A549 (cell line): ENCODE measurements around the gene ZNF219. TPM values are rescaled to one million over a fixed set of nuclear protein-coding genes. Genes with fewer than 3 reads are reported as not detected.

Source experiments
- ATAC-seq, 2 experiments: fragments of 200-7000 bp in 1 of 2; fragments of >200 bp in 1 of 2; cut with Nextera tagmentation in 1 of 2; cut with Tn5 transposase in 1 of 2; 3 replicates each; pipeline versions ENCODE4 v1.8.0 to v1.9.1; 2018 to 2020; ENCODE audit warnings: mild to moderate bottlenecking in 1 of 2, moderate library complexity in 1 of 2
- CTCF ChIA-PET: fragments of 300-600 bp; sonication (Branson Sonifier 250); formaldehyde crosslinking; extraction: SDS; loops from one replicate; lab custom pipeline; 2021; ENCODE audit warnings: antibody characterized with exemption, inconsistent platforms; lab: Yijun Ruan, JAX
- POLR2A ChIA-PET: fragments of 350-600 bp; formaldehyde crosslinking; extraction: SDS; loops from one replicate; lab custom pipeline; 2021; ENCODE audit warnings: antibody characterized with exemption, inconsistent platforms; lab: Yijun Ruan, JAX
- DNase-seq, 2 experiments: peaks; one replicate each; pipeline versions ENCODE4 v3.0.0 to v3.0.0-alpha.2; 2011 to 2016; ENCODE audit warnings: low read depth in 1 of 2, low spot score in 1 of 2
- FAIRE-seq: peaks from 2 replicates; lab custom pipeline; 2011; peaks lifted over from hg19 to GRCh38; lab: Jason Lieb, UNC
- H3K27ac ChIP-seq, 2 experiments: fragments of >200 bp; sonication (Bioruptor Twin); formaldehyde crosslinking; 3 replicates each; pipeline ENCODE4 v1.5.1; 2016 to 2017
- H3K4me1 ChIP-seq: fragments of >200 bp; sonication (Bioruptor Twin); formaldehyde crosslinking; 3 replicates; pipeline ENCODE4 v1.6.1; 2016
- H3K4me2 ChIP-seq: fragments of >200 bp; sonication (Bioruptor Twin); formaldehyde crosslinking; 3 replicates; pipeline ENCODE4 v1.6.1; 2016
- H3K4me3 ChIP-seq: fragments of >200 bp; sonication (Bioruptor Twin); formaldehyde crosslinking; 3 replicates; pipeline ENCODE4 v1.5.1; 2016
- H3K9me3 ChIP-seq: fragments of >200 bp; sonication (Bioruptor Twin); formaldehyde crosslinking; 3 replicates; pipeline ENCODE4 v1.6.1; 2016
- BCL3 ChIP-seq: fragments of >200 bp; sonication (Bioruptor Twin); formaldehyde crosslinking; IDR thresholded peaks from 3 replicates; pipeline ENCODE4 v1.6.1; 2016
- BHLHE40 ChIP-seq: IDR thresholded peaks from 2 replicates; pipeline ENCODE4 v1.6.1; 2012; ENCODE audit warnings: low read depth, low read length, inconsistent platforms
- EHMT2 ChIP-seq: fragments of 200-600 bp; sonication (generic); IDR thresholded peaks from 2 replicates; pipeline ENCODE4 v1.6.1; 2016; ENCODE audit warnings: antibody characterized with exemption, low read depth, mild to moderate bottlenecking, moderate library complexity
- ELK1 ChIP-seq: fragments of 150-350 bp; IDR thresholded peaks from 2 replicates; pipeline ENCODE4 v1.6.1; 2014; ENCODE audit warnings: low read depth, mild to moderate bottlenecking, low read length
- EP300 ChIP-seq, 2 experiments: fragments of >200 bp; sonication (Bioruptor Twin); formaldehyde crosslinking; IDR thresholded peaks; 2 replicates in 1 of 2; 3 replicates in 1 of 2; pipeline ENCODE4 v1.6.1; 2016 to 2017
- ESRRA ChIP-seq: fragments of 150-350 bp; IDR thresholded peaks from 2 replicates; pipeline ENCODE4 v1.6.1; 2014; ENCODE audit warnings: mild to moderate bottlenecking, low read length, borderline replicate concordance
- GATA3 ChIP-seq: IDR thresholded peaks from 2 replicates; pipeline ENCODE4 v1.6.1; 2012; ENCODE audit warnings: borderline replicate concordance
- HDAC2 ChIP-seq: fragments of 200-600 bp; sonication (generic); IDR thresholded peaks from 2 replicates; pipeline ENCODE4 v1.6.1; 2016
- HES2 ChIP-seq: fragments of >200 bp; sonication (Bioruptor Twin); formaldehyde crosslinking; IDR thresholded peaks from 2 replicates; pipeline ENCODE4 v1.6.1; 2016
- HMGXB4 ChIP-seq: fragments of 250-450 bp; sonication (Bioruptor Pico); IDR thresholded peaks from 2 replicates; pipeline ENCODE4 v1.5.0; 2021; ENCODE audit warnings: mild to moderate bottlenecking, moderate library complexity, borderline replicate concordance
- HOXA7 ChIP-seq: fragments of 250-450 bp; sonication (Bioruptor Pico); IDR thresholded peaks from 2 replicates; pipeline ENCODE4 v1.5.0; 2020; ENCODE audit warnings: mild to moderate bottlenecking, moderate library complexity
- JUN ChIP-seq, 2 experiments: fragments of >200 bp; sonication (Bioruptor Twin); formaldehyde crosslinking; IDR thresholded peaks; 2 replicates in 1 of 2; 3 replicates in 1 of 2; pipeline ENCODE4 v1.6.1; 2016 to 2017
- MAFK ChIP-seq: fragments of 450-650 bp; IDR thresholded peaks from 2 replicates; pipeline ENCODE4 v1.6.1; 2014; ENCODE audit not compliant: partially characterized antibody
- MYC ChIP-seq: IDR thresholded peaks from 2 replicates; pipeline ENCODE4 v1.6.1; 2012; ENCODE audit warnings: mild to moderate bottlenecking, inconsistent platforms, low read length, improper control_type of control experiment, borderline replicate concordance
- NR3C1 ChIP-seq: fragments of >200 bp; sonication (Bioruptor Twin); formaldehyde crosslinking; IDR thresholded peaks from 3 replicates; pipeline ENCODE4 v1.6.1; 2017
- RAD21 ChIP-seq, 2 experiments: fragments of >200 bp in 1 of 2; sonication (Bioruptor Twin) in 1 of 2; formaldehyde crosslinking in 1 of 2; IDR thresholded peaks in 1 of 2; conservative IDR thresholded peaks in 1 of 2; 2 replicates in 1 of 2; 3 replicates in 1 of 2; pipeline ENCODE4 v1.6.1; 2012 to 2018; ENCODE audit warnings: inconsistent platforms in 1 of 2
- RARB ChIP-seq: fragments of 250-450 bp; sonication (Bioruptor Pico); IDR thresholded peaks from 2 replicates; pipeline ENCODE4 v1.8.0; 2021; ENCODE audit warnings: mild to moderate bottlenecking, moderate library complexity
- RNF2 ChIP-seq: fragments of 200-600 bp; sonication (generic); IDR thresholded peaks from 2 replicates; pipeline ENCODE4 v1.6.1; 2016; ENCODE audit warnings: low read depth, mild to moderate bottlenecking, antibody characterized with exemption, moderate library complexity, borderline replicate concordance
- SMC3 ChIP-seq: fragments of >200 bp; sonication (Bioruptor Twin); formaldehyde crosslinking; IDR thresholded peaks from 3 replicates; pipeline ENCODE4 v1.6.1; 2018; ENCODE audit warnings: inconsistent platforms
- ZFP36 ChIP-seq: fragments of 450-650 bp; IDR thresholded peaks from 2 replicates; pipeline ENCODE4 v1.6.1; 2014; ENCODE audit warnings: borderline replicate concordance; ENCODE audit not compliant: partially characterized antibody
- ZNF302 ChIP-seq: fragments of 250-450 bp; sonication (Bioruptor Pico); IDR thresholded peaks from 2 replicates; pipeline ENCODE4 v1.9.0; 2021; ENCODE audit warnings: inconsistent platforms, mild to moderate bottlenecking, moderate library complexity
- WGBS: methylation state at CpG from one replicate; pipeline ENCODE4 v1.1.6; 2017; ENCODE audit errors: missing lambda C conversion rate; 5-methylcytosine and 5-hydroxymethylcytosine counted together
- polyA plus RNA-seq, 4 experiments: library from polyadenylated mRNA; depleted of rRNA in 3 of 4; stranded (reverse); fragments of >200 nt; fragmentation: RNase III in 1 of 4; extraction: RNeasy Plus Mini Kit Qiagen cat#74134 plus additional on column Dnase treatment in 1 of 4; gene quantifications; 2 replicates in 3 of 4; 3 replicates in 1 of 4; pipeline ENCODE4 v1.2.3, GENCODE V29; 2011 to 2017
- TF ChIP-seq, protein P1 (sequence below): fragments of >200 bp; sonication (Bioruptor Twin); formaldehyde crosslinking; IDR thresholded peaks from 3 replicates; pipeline ENCODE4 v1.5.1; 2016
- TF ChIP-seq, protein P2 (sequence below): IDR thresholded peaks from 2 replicates; pipeline ENCODE4 v1.6.1; 2012

Gene ZNF219
- polyA plus RNA-seq, 2 of the 4 experiments (the other 2 are of a cell fraction): 17.3 to 31.0 TPM

DNA sequence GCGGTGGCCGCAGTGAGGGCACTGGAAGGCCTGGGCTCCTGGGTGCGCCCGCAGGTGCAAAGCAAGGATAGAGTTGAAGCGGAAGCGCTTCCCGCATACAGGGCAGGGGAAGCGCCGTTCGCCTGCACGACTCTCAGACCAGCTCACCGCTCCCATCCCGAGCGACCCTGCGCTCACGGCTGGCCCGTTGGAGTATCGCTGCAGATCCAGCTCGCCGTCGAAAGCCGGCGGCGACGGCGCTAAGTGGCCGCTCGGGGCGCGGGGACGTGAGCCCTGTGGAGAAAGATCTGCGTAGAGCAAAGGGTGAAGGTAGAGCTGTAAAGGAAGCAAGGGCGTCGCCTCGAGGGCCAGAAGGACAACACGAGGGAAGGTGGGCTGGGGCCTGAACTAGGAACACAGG, 5.4 kb downstream of the ZNF219 start:
- CTCF ChIA-PET: interaction anchor here (0.7 to 13.7 kb wide), 42 partner anchors 13 to 420 kb away, joined by 3 to 369 read pairs (median 6); partner anchors contain the start of genes ARHGEF40, RNASE13, RNASE7 and RNASE8
- POLR2A ChIA-PET: interaction anchor here (1.0 to 2.6 kb wide), 2 partner anchors 11 to 22 kb away, joined by 3 to 19 read pairs; no protein-coding TSS in a partner anchor
- H3K4me1 ChIP-seq: peaks cover 45% of the 10 kb centered on the region
- no peak overlapping the region for H3K4me3 ChIP-seq
- no peaks in the 10 kb centered on the region for H3K9me3 ChIP-seq
- TF ChIP-seq, protein P1, sequence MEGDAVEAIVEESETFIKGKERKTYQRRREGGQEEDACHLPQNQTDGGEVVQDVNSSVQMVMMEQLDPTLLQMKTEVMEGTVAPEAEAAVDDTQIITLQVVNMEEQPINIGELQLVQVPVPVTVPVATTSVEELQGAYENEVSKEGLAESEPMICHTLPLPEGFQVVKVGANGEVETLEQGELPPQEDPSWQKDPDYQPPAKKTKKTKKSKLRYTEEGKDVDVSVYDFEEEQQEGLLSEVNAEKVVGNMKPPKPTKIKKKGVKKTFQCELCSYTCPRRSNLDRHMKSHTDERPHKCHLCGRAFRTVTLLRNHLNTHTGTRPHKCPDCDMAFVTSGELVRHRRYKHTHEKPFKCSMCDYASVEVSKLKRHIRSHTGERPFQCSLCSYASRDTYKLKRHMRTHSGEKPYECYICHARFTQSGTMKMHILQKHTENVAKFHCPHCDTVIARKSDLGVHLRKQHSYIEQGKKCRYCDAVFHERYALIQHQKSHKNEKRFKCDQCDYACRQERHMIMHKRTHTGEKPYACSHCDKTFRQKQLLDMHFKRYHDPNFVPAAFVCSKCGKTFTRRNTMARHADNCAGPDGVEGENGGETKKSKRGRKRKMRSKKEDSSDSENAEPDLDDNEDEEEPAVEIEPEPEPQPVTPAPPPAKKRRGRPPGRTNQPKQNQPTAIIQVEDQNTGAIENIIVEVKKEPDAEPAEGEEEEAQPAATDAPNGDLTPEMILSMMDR: no peak
- TF ChIP-seq EP300 (IDR thresholded peaks at IDR 0.05) (no peak), HDAC2 (no peak), EHMT2 (no peak), HES2 (no peak), ZFP36 (no peak), ELK1 (no peak), RAD21 (conservative IDR thresholded peaks at IDR 0.05 in 1 of 2, IDR thresholded peaks at IDR 0.05 in 1 of 2) (no peak), ESRRA (no peak), BCL3 (no peak), HOXA7 (no peak), GATA3 (no peak), RNF2 (no peak), ZNF302 (no peak)
- TF ChIP-seq, protein P2, sequence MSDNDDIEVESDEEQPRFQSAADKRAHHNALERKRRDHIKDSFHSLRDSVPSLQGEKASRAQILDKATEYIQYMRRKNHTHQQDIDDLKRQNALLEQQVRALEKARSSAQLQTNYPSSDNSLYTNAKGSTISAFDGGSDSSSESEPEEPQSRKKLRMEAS: no peak
- no peak overlapping the region; a peak in 1 of 6 replicates for H3K27ac ChIP-seq
- WGBS: 84% methylated on average over 36 of the region's 36 CpGs
- ATAC-seq: peak in 1 of 2 experiments; percentile 1; a peak in 2 of 6 replicates
- no peak overlapping the region for H3K4me2 ChIP-seq
- FAIRE-seq: no peak
- no peak for DNase-seq

- no peaks in the 10 kb centered on the region for H3K9me3 ChIP-seq
- DNase-seq (peak; percentile 74 to 83), FAIRE-seq (peak; percentile 59), ATAC-seq (peak; percentile 52 to 87)
- peak overlapping the region in 1 of 2 experiments; percentile 49; a peak in 3 of 6 replicates for H3K27ac ChIP-seq
- no peak overlapping the region for H3K4me3 ChIP-seq
- no peak for TF ChIP-seq RARB (CRISPR knock-in tag)
- TF ChIP-seq SMC3: peak; percentile 98
- TF ChIP-seq HMGXB4: no peak
- no peak for TF ChIP-seq BHLHE40
- TF ChIP-seq JUN (IDR thresholded peaks at IDR 0.05): peak in 1 of 2 experiments; percentile 42; a peak in 1 of 5 replicates
- TF ChIP-seq, protein P2: peak; percentile 79
- TF ChIP-seq, protein P1: peak; percentile 99
- peak; percentile 20 for TF ChIP-seq MAFK
- TF ChIP-seq RAD21 (conservative IDR thresholded peaks at IDR 0.05 in 1 of 2, IDR thresholded peaks at IDR 0.05 in 1 of 2): peak; percentile 92 to 95
- TF ChIP-seq NR3C1: no peak
- TF ChIP-seq MYC: peak; percentile 36; the same call in 1 of the 2 replicates
- CTCF ChIA-PET: interaction anchor here (0.7 to 13.7 kb wide), 48 partner anchors 13 to 431 kb away, joined by 3 to 369 read pairs (median 5); partner anchors contain the start of genes ARHGEF40, RNASE13, RNASE7 and RNASE8
- 29% methylated on average over 42 of the region's 59 CpGs for WGBS
- H3K4me2 ChIP-seq: no peak overlapping the region
- peaks cover 41% of the 10 kb centered on the region for H3K4me1 ChIP-seq
- POLR2A ChIA-PET: interaction anchor here (0.8 to 2.6 kb wide), 3 partner anchors 11 to 78 kb away, joined by 3 to 19 read pairs (median 3); no protein-coding TSS in a partner anchor
Measured at GRCh38 chr14:21092273-21093011, 6.0 kb downstream of the ZNF219 start.
